B cell (primary cell): ENCODE data around the gene STXBP5L. TPM values are rescaled to one million over a fixed set of nuclear protein-coding genes. Genes with fewer than 3 reads are reported as not detected.

Experiments
- ATAC-seq: fragments of 200-7000 bp; cut with Tn5 transposase; one replicate; pipeline ENCODE4 v1.10.0; 2021; ENCODE audit warnings: low read depth, mild to moderate bottlenecking, moderate number of reproducible peaks, moderate library complexity
- CTCF ChIA-PET: fragments of 350-600 bp; sonication (Branson Sonifier 250); formaldehyde crosslinking; loops from one replicate; lab custom pipeline; 2021; ENCODE audit warnings: antibody characterized with exemption, inconsistent platforms; lab: Charles Lee
- POLR2A ChIA-PET: fragments of 350-600 bp; sonication (Branson Sonifier 250); formaldehyde crosslinking; loops from one replicate; lab custom pipeline; 2021; ENCODE audit warnings: antibody characterized with exemption; lab: Charles Lee
- DNase-seq: peaks from one replicate; pipeline ENCODE4 v3.0.0; 2013
- H2AFZ ChIP-seq: 2 replicates; pipeline ENCODE4 v1.6.1; 2012; ENCODE audit warnings: mild to moderate bottlenecking, low read depth, low read length; ENCODE audit not compliant: insufficient read depth, poor library complexity, severe bottlenecking
- H3K27ac ChIP-seq, 2 donors: 1 replicate in 1 of 2; 2 replicates in 1 of 2; pipeline ENCODE4 v1.5.1; 2012 to 2013; ENCODE audit warnings: low read length in 2 of 2, mild to moderate bottlenecking in 2 of 2, moderate library complexity in 1 of 2
- H3K27me3 ChIP-seq, 4 experiments: fragments of 200-600 bp in 1 of 4; sonication (generic) in 1 of 4; replicated peaks in 1 of 4; 1 replicate in 2 of 4; 2 replicates in 2 of 4; pipeline versions ENCODE4 v1.6.1 to v1.7.0; 2013 to 2016; ENCODE audit warnings: low read length in 3 of 4, mild to moderate bottlenecking in 2 of 4, mixed read lengths in 1 of 4, moderate library complexity in 1 of 4; ENCODE audit not compliant: insufficient read depth in 4 of 4, control insufficient read depth in 3 of 4; ENCODE audit errors: control extremely low read depth in 1 of 4
- H3K36me3 ChIP-seq, 2 experiments: replicated peaks in 1 of 2; 1 replicate in 1 of 2; 2 replicates in 1 of 2; pipeline versions ENCODE4 v1.6.1 to v1.7.1; 2013; ENCODE audit warnings: low read length in 1 of 2; ENCODE audit not compliant: insufficient read depth in 2 of 2, control insufficient read depth in 1 of 2; ENCODE audit errors: control extremely low read depth in 1 of 2, extremely low read depth in 1 of 2
- H3K4me1 ChIP-seq, 2 donors: fragments of 200-600 bp in 1 of 2; sonication (generic) in 1 of 2; 1 replicate in 1 of 2; 2 replicates in 1 of 2; pipeline versions ENCODE4 v1.5.1 to v1.6.1; 2013 to 2017; ENCODE audit warnings: low read length in 2 of 2; ENCODE audit not compliant: control insufficient read depth in 2 of 2, insufficient read depth in 2 of 2
- H3K4me2 ChIP-seq: replicated peaks from 2 replicates; pipeline ENCODE3; 2012; ENCODE audit warnings: mild to moderate bottlenecking, low read depth, low read length; ENCODE audit not compliant: poor library complexity, severe bottlenecking
- H3K4me3 ChIP-seq, 5 experiments: fragments of 200-600 bp in 1 of 5; sonication (generic) in 1 of 5; 1 replicate in 3 of 5; 2 replicates in 2 of 5; pipeline versions ENCODE4 v1.5.1 to v1.7.0; 2011 to 2016; ENCODE audit warnings: low read length in 4 of 5, mild to moderate bottlenecking in 4 of 5, low read depth in 2 of 5, control low read depth in 1 of 5, moderate library complexity in 1 of 5; ENCODE audit not compliant: insufficient read depth in 1 of 5; ENCODE audit errors: control extremely low read depth in 1 of 5, extremely low read depth in 1 of 5
- H3K79me2 ChIP-seq: fragments of 200-600 bp; sonication (generic); one replicate; pipeline ENCODE4 v1.6.0; 2016; ENCODE audit warnings: low read length; ENCODE audit not compliant: control insufficient read depth, insufficient read depth
- H3K9ac ChIP-seq: fragments of 200-600 bp; sonication (generic); 2 replicates; pipeline ENCODE4 v1.6.1; 2017; ENCODE audit warnings: mild to moderate bottlenecking, low read length, moderate library complexity
- H3K9me3 ChIP-seq, 3 donors: one replicate each; pipeline versions ENCODE4 v1.6.1 to v1.7.1; 2013; ENCODE audit warnings: low read length in 2 of 3; ENCODE audit not compliant: control insufficient read depth in 2 of 3, insufficient read depth in 1 of 3; ENCODE audit errors: control extremely low read depth in 1 of 3
- H4K20me1 ChIP-seq: 2 replicates; pipeline ENCODE4 v1.6.0; 2012; ENCODE audit warnings: mild to moderate bottlenecking, low read length; ENCODE audit not compliant: insufficient read depth, control insufficient read depth, poor library complexity, severe bottlenecking
- H3K27ac Mint-ChIP-seq: one replicate; pipeline ENCODE4 v1.8.0; 2021; ENCODE audit warnings: mixed read lengths
- H3K27me3 Mint-ChIP-seq: one replicate; pipeline ENCODE4 v1.8.0; 2021; ENCODE audit warnings: mixed read lengths
- H3K4me1 Mint-ChIP-seq: one replicate; pipeline ENCODE4 v1.8.0; 2021; ENCODE audit warnings: mixed read lengths
- H3K4me3 Mint-ChIP-seq: one replicate; pipeline ENCODE4 v1.8.0; 2021; ENCODE audit warnings: mixed read lengths
- H3K9me3 Mint-ChIP-seq: one replicate; pipeline ENCODE4 v1.8.0; 2022; ENCODE audit warnings: mixed read lengths; ENCODE audit not compliant: insufficient read depth
- CTCF ChIP-seq: fragments of 200-600 bp; IDR thresholded peaks from one replicate; pipeline ENCODE4 v1.8.0; 2022; ENCODE audit warnings: antibody characterized with exemption, mild to moderate bottlenecking
- EZH2 ChIP-seq: IDR thresholded peaks from 2 replicates; pipeline ENCODE4 v1.6.1; 2012; ENCODE audit warnings: borderline replicate concordance, low read depth, mild to moderate bottlenecking, moderate library complexity, low read length; ENCODE audit not compliant: insufficient read depth, poor library complexity, severe bottlenecking
- intact Hi-C: fragments of 100-400 bp; cut with micrococcal nuclease; formaldehyde crosslinking; loops from one replicate; pipeline ENCODE4 v1.10.0; 2022
- polyA plus RNA-seq: library from polyadenylated mRNA; depleted of rRNA; stranded (reverse); fragments of >200 nt; gene quantifications from 2 replicates; pipeline ENCODE4 v1.2.3, GENCODE V29; 2012
- total RNA-seq, 2 donors: library from RNA; stranded (reverse); fragments of 120-200 nt in 1 of 2; gene quantifications; 1 replicate in 1 of 2; 2 replicates in 1 of 2; pipeline versions ENCODE4 v1.2.3 to v1.2.4, GENCODE V29; 2013 to 2022

STXBP5L gene
- total and polyA plus RNA-seq, 2 donors (not counting 1 experiment from before 2014, with no cell fraction given), result not detected

- H3K9me3 ChIP-seq, result no peaks in the 10 kb centered on the region
- no peak for TF ChIP-seq EZH2
- TF ChIP-seq CTCF, result no peak
- no peaks in the 10 kb centered on the region for H3K79me2 ChIP-seq
- ChIA-PET CTCF (no interaction called here), POLR2A (no interaction called here)
- intact Hi-C loops, result no loop called here
- H3K4me2 ChIP-seq, result no peak overlapping the region
- H2AFZ ChIP-seq, result no peak overlapping the region
- no peak overlapping the region for H3K27ac Mint-ChIP-seq
- H3K4me1 Mint-ChIP-seq, result no peaks in the 10 kb centered on the region
- no peaks in the 10 kb centered on the region for H3K4me1 ChIP-seq
- H3K27me3 ChIP-seq, result no peaks in the 10 kb centered on the region
- H3K9me3 Mint-ChIP-seq, result no peaks in the 10 kb centered on the region
- DNase-seq (no peak), ATAC-seq (no peak)
- H3K36me3 ChIP-seq, result no peaks in the 10 kb centered on the region
- H3K27ac ChIP-seq, result no peak overlapping the region
- no peak overlapping the region for H3K4me3 ChIP-seq
- no peak overlapping the region for H3K4me3 Mint-ChIP-seq
- H4K20me1 ChIP-seq, result no peaks in the 10 kb centered on the region
- no peak overlapping the region for H3K9ac ChIP-seq
- H3K27me3 Mint-ChIP-seq, result no peaks in the 10 kb centered on the region
Observed at GRCh38 chr3:121424549-121424948, 516.5 kb downstream of the STXBP5L start.

GRCh38 chr3:121430664-121431215, 522.7 kb downstream of the STXBP5L start:
- Histone ChIP-seq H3K79me2 (no peaks in the 10 kb centered on the region), H3K4me1 (peaks cover 3 to 5% of the 10 kb centered on the region in 2 donors), H3K9ac (no peak overlapping the region), H4K20me1 (no peaks in the 10 kb centered on the region), H3K27me3 (no peaks in the 10 kb centered on the region), H3K27ac (no peak overlapping the region), H2AFZ (peak overlapping the region; percentile 35), H3K9me3 (no peaks in the 10 kb centered on the region), H3K4me2 (no peak overlapping the region), H3K4me3 (no peak overlapping the region), H3K36me3 (no peaks in the 10 kb centered on the region)
- Mint-ChIP-seq H3K9me3 (no peaks in the 10 kb centered on the region), H3K27me3 (no peaks in the 10 kb centered on the region), H3K27ac (no peak overlapping the region), H3K4me3 (no peak overlapping the region), H3K4me1 (peaks cover 13% of the 10 kb centered on the region)
- ATAC-seq (no peak), DNase-seq (no peak)
- ChIA-PET POLR2A (no interaction called here), CTCF (no interaction called here)
- TF ChIP-seq EZH2 (no peak), CTCF (no peak)
- intact Hi-C loops, result no loop called here
